HEK293T (cell line): ENCODE measurements around the gene RBKS.

Source experiments
- ARNT ChIP-seq: fragments of 450-650 bp; IDR thresholded peaks from 2 replicates; pipeline ENCODE4 v1.6.1; 2017; ENCODE audit warnings: mild to moderate bottlenecking
- BHLHE40 ChIP-seq: fragments of 450-650 bp; IDR thresholded peaks from 2 replicates; pipeline ENCODE4 v1.6.1; 2016; ENCODE audit warnings: mild to moderate bottlenecking, moderate library complexity, borderline replicate concordance
- CTBP1 ChIP-seq: fragments of 450-650 bp; IDR thresholded peaks from 2 replicates; pipeline ENCODE4 v1.6.1; 2016; ENCODE audit warnings: borderline replicate concordance
- ELF4 ChIP-seq: fragments of 450-650 bp; IDR thresholded peaks from 2 replicates; pipeline ENCODE4 v1.6.1; 2017; ENCODE audit warnings: antibody characterized with exemption
- FOXK2 ChIP-seq: fragments of 450-650 bp; IDR thresholded peaks from 2 replicates; pipeline ENCODE4 v1.6.1; 2016; ENCODE audit warnings: mild to moderate bottlenecking
- FOXM1 ChIP-seq: fragments of 450-650 bp; IDR thresholded peaks from 2 replicates; pipeline ENCODE4 v1.6.1; 2017; ENCODE audit warnings: mild to moderate bottlenecking, borderline replicate concordance
- HDGF ChIP-seq: fragments of 450-650 bp; IDR thresholded peaks from 2 replicates; pipeline ENCODE4 v1.6.1; 2017; ENCODE audit warnings: antibody characterized with exemption, borderline replicate concordance
- LEF1 ChIP-seq: fragments of 450-650 bp; IDR thresholded peaks from 2 replicates; pipeline ENCODE4 v1.6.1; 2017; ENCODE audit warnings: mild to moderate bottlenecking, borderline replicate concordance
- NFRKB ChIP-seq: fragments of 450-650 bp; IDR thresholded peaks from 2 replicates; pipeline ENCODE4 v1.6.1; 2016; ENCODE audit warnings: mild to moderate bottlenecking, moderate library complexity
- SP1 ChIP-seq: fragments of 450-650 bp; IDR thresholded peaks from 2 replicates; pipeline ENCODE4 v1.6.1; 2017
- SUZ12 ChIP-seq: fragments of 450-650 bp; IDR thresholded peaks from 2 replicates; pipeline ENCODE4 v1.6.1; 2016; ENCODE audit warnings: mild to moderate bottlenecking
- TARDBP ChIP-seq: fragments of 450-650 bp; IDR thresholded peaks from 2 replicates; pipeline ENCODE4 v1.6.1; 2016
- TF ChIP-seq, protein P1 (sequence below): fragments of 450-650 bp; IDR thresholded peaks from 2 replicates; pipeline ENCODE4 v1.6.1; 2016

DNA sequence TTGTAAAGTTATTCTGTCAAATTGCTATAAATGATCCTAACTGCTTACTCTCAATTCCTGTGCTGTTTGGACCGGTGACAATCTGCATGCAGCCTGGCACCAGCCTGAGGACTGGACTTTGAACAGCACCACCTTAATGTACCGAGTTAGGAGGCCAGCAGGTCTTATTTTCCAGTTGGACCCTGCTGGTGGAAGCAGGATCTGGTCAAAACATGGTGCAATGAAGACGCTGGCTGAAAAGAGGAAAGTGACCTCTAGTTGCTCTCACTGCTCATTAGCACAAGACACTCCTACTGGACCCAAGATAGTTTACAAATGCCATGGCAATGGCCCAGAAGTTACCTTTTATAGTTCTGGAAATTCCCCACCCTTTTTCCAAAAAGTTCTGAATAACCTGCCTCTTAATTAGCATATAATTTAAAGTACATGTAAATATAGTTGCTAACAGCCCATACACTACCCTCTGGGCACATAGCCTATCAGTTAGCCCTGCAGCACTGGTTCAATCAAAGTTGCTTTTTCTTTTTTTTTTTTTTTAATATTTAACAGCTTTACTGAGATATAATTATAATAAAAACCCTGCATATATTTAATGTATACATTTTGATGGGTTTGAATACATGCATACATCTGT is 35.8 kb downstream of the RBKS start:
- TF ChIP-seq FOXM1 (no peak), BHLHE40 (no peak), TARDBP (no peak), ARNT (no peak), ELF4 (no peak), FOXK2 (no peak), CTBP1 (no peak), SP1 (no peak), NFRKB (no peak), HDGF (no peak), SUZ12 (no peak), LEF1 (no peak)
- TF ChIP-seq, protein P1, sequence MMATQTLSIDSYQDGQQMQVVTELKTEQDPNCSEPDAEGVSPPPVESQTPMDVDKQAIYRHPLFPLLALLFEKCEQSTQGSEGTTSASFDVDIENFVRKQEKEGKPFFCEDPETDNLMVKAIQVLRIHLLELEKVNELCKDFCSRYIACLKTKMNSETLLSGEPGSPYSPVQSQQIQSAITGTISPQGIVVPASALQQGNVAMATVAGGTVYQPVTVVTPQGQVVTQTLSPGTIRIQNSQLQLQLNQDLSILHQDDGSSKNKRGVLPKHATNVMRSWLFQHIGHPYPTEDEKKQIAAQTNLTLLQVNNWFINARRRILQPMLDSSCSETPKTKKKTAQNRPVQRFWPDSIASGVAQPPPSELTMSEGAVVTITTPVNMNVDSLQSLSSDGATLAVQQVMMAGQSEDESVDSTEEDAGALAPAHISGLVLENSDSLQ, result no peak
